Measurements from ENCODE around the gene MYD88.

The MYD88 gene

DNA sequence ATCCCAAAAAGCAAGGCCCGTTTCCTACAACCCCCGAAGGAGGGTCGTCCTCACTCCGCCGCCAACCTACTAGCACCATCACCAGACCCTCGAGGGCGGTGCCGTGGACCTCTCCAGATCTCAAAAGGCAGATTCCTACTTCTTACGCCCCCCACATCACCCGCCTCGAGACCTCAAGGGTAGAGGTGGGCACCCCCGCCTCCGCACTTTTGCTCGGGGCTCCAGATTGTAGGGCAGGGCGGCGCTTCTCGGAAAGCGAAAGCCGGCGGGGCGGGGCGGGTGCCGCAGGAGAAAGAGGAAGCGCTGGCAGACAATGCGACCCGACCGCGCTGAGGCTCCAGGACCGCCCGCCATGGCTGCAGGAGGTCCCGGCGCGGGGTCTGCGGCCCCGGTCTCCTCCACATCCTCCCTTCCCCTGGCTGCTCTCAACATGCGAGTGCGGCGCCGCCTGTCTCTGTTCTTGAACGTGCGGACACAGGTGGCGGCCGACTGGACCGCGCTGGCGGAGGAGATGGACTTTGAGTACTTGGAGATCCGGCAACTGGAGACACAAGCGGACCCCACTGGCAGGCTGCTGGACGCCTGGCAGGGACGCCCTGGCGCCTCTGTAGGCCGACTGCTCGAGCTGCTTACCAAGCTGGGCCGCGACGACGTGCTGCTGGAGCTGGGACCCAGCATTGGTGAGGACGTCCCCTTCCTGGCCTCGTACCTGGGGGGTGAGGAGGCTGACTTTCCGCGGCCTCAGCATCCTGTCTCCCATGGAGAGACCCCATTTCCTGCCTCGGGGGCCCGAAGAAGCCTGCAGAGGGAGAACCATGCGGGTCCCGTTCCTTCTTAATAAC is at the start of gene MYD88:
Gene MYD88, plus strand, starts transcription at position 313 of the 842 bp plus-strand sequence. Its CDS starts 40 bp downstream, at position 353.
- DNase-seq = no peak

GRCh38 chr3:38089163-38089562 is 49.3 kb upstream of the MYD88 start:
- DNase-seq = no peak

GRCh38 chr3:38090453-38090852 is 48.0 kb upstream of the MYD88 start:
- DNase-seq = no peak

DNA sequence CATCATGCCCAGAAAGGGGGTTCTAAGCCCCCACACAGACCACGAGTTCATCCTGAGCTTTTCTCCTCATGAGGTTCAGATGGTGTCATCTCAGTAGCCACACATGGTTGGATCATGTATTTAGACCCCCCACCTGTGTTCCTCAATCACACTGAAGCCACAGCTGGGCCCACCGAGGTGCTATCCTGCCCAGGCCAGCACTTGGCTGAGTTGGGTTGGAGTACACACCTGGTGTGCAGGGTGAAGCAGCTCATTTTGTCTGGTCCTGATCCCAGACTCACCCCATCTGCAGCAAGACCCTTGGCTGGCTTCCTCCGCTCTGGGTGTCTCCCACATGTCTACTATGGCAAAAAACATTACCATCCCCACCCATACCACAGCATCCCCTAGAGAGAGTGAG is 43.5 kb upstream of the MYD88 start:
- no peak for DNase-seq

DNA sequence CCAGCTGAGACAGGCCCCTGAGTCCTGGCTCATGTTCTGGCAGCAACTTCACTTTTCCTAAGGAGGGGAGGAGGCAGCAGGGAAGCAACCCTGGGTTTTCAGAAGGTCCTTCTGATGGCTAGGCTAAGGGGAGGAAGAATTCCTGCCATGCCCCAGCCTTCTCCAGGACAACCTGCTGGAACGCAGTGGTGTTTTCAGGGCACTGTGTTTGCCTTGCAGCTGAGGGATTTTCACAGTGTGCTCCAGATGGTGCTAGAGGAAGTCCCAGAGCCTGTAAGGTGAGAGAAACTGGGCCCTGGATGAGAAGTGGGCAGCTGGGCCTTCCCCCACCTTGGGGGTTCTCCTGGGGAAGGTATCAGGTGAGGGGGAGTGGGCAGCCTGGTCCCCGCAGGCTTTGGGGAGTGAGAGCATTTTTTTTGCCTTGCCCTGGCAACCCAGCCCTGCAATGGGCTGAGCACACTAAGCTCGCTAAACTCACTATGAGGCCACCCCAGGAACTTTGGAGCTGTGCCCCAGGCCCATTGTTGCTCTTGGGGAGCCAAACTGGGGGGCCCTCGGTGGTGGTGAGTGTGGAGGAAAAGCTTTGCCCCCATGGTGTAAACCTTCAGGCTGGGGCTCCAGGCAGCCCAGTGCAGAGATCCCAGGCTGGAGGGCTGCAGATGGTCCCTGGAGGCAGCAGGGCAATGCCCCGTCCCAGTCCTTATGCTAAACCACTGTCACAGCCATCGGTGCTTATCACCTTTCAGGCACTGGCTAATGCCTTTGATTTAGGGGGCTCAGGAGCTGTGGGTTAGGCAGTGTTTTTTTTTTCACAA is 42.6 kb upstream of the MYD88 start:
- DNase-seq = no peak

- DNase-seq = no peak
Observed at GRCh38 chr3:38097446-38098375, 40.8 kb upstream of the MYD88 start.

DNA sequence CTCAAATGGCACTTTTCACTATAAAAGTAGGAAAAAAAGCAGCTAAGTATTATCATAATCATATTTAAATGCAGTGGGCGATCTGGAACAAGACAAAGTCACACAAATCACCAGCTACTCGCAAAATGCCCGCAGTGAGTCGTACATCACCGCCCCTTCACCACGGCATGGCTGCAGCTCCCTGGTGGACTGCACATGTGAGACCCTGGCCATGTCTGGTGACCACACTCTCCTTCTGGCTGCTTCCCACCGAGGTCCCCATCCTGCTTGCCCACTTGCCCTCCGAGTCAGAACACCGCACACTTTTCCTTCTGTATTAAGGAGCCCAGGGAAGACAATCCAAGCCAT is 40.1 kb upstream of the MYD88 start:
- no peak for DNase-seq

DNA sequence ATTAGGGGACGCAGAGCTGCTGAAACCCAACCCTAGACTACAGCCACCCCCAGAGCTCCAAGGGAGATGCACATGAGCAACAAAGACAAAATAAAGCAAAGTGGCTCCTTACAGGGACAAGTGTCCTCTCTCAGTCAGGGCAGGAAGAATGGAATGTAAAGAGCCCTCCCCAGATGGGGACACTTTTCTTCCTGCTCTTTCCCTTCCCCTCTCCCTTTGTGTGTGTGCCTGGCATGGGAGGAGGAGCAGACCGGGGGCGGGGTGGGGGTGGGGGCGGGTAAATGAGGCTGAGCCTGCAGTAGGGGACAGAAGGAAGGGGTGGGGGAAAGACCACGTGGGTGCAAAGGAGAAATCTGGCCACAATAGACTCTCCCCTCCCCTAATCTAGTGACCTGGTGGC is 38.9 kb upstream of the MYD88 start:
- DNase-seq = no peak

DNA sequence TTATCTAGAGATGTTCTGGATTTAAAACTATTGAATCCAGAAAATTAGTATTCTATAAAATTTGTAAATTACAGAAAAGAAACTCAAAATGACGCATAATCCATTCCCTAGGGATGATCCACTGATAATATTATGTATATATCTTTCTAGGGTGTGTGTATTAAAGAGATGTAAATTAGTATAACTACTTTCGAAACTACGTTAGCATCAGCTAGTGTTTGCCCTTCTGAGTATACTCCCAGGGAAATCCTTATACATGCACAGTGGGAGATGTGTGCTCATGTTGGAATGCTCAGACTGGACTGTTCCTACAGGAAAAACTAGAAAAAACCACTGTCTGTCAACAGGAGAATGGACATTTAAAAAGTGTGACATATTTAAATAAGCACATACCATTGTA is 38.0 kb upstream of the MYD88 start:
- no peak for DNase-seq

GRCh38 chr3:38101811-38102443 is 36.5 kb upstream of the MYD88 start:
- no peak for DNase-seq

DNA sequence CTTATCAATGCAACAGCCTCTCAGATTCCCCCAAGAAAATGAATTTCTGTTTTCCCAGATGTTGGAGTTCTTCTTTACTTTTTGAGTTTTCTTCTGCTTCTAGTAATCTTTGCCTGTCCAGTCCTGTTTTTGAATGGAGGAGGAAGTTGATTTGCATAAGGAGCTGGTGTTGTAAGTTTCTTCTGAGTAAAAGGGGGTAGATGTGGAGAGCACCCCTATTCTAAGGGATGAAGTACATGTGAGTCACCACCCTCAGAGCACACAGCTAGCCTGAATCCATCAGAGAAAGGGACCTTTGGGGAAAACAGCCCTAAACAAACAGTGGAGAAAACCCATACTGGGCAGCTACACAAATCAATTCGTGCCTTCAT is 36.0 kb upstream of the MYD88 start:
- DNase-seq = no peak

DNA sequence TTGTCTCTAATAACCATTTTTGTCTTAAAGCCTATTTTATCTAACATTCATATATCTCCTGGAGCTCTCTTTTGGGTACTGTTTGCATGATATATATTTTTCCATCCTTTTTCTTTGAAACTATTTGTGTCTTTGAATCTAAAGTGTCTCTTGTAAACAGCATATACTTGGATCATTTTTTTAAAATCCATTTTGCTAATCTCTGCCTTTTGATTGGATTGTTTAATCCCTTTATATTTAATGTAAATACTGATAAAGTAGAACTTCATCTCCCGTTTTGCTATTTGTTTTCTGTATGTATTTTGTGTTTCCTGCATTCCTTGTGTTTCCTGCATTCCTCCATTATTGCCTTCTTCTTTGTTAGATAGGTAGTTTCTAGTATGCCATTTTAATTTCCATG is 32.9 kb upstream of the MYD88 start:
- no peak for DNase-seq

DNA sequence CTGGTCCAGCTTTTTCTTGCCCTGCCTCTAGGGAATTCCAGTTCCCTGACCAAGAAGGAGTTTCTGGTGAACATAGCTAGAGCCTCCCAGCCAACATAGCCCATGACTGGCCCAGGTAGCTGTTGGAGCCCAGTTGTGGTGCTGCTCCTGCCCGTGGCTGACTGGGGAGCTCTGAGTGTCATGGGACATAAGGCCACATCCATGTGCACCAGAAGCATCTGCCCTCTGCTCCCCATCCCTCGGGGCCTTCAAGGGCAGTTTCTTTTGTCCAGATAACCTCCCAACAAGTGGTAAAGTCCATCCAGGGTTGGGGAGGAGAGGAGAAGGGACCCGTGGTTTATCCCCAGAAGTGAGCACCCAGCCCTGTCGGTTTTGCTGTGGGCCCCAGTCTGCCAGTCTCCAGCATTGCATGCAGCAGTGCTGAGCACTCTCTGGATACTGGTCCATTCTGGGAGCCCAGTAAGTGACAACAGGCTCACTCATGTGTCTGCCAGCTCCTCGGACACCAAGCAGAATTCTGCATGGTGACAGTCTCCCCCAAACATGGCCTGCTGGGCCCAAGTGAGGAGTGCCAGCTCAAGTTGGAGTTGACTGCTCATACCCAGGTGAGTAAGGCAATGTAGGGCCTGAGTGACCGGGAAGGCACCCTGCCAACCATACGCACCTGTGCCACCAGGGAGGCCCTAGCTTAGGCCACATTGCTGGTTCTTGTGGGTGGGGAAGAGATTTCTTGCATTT is 30.4 kb upstream of the MYD88 start:
- no peak for DNase-seq

DNA sequence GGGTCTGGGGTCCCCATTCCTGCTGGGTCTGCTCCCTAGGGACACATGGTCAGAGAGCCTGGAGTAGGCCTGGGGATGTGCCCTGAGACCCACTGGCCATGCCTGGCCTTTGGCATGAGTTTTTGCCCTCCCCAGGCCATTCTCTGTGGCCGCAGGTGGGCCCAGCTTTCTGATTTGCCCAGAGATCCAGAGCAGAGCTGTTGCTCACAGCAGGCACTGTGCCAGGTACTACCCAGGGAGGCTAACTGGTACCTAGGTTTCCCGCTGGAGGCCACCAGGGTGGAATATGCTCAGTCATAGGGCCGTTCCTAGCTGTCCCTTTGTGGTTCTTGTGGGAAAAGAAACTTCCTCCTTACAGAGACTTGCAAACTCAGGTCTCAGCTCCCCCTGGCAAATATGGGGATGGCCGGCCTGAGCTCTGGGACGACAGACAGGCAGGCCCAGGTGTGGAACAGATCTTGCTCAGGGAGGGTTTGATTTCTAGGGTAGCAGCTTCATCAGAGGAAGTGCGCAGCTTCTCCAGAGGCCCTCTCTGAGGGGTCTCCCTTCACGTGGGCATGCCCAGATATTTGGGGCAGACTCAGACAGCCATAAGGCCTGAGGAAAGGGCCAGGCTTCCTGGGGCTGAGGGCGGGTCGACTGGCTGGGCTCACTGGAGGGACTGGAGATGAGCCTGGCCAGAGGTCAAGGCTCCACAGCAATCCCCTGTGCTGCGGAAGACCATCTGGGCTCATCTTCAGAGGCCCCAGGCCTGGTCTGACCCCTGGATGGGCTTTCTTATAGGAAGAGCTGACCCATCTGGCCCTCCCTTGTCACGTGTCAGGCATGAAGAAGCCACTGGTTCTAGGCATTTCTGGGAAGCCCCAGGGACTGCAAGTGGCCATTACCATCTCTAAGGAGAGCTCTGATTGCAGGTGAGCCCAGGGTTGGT is 29.5 kb upstream of the MYD88 start:
- no peak for DNase-seq

GRCh38 chr3:38109580-38110313 is 28.7 kb upstream of the MYD88 start:
- no peak for DNase-seq

- no peak for DNase-seq
Observed at GRCh38 chr3:38110314-38111050, 28.0 kb upstream of the MYD88 start.

- DNase-seq = no peak
Observed at GRCh38 chr3:38111201-38111600, 27.3 kb upstream of the MYD88 start.

GRCh38 chr3:38111696-38112377 is 26.6 kb upstream of the MYD88 start:
- DNase-seq = no peak

DNA sequence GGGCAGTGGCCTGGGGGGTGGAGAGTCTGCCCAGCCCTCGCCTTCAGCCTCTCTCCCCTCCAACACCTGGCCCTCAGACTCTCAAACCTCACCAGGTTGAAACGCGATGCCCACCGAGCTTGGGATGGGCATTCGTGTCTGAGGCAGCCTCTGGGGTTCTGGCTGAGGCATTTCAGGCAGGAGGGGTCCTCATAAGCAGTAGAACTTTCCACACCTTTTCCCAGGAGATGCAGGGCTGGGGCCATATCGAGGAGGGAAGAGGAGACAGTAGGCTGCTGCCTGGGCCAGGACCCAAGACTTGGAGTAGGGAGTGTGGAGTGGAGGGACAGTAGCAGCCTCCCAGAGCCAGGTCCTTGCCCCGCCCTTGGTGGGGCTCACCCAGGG is 26.1 kb upstream of the MYD88 start:
- no peak for DNase-seq

Data from NCI-H1092 (cell line).